ENCODE measurements around the gene SEC14L3. TPM values are rescaled to one million over a fixed set of nuclear protein-coding genes. Genes with fewer than 3 reads are reported as not detected.

The SEC14L3 gene
- total RNA-seq, 1 donor from 2014 or later = not detected

GRCh38 chr22:30423959-30424533 is 47.8 kb downstream of the SEC14L3 start:
- DNase-seq (ENCODE audit: low read depth in 2 of 2) = peak; percentile 99 to 100

GRCh38 chr22:30423301-30423958 is 48.4 kb downstream of the SEC14L3 start:
- peak in 1 of 2 donors; percentile 57 for DNase-seq (ENCODE audit: low read depth in 2 of 2)

GRCh38 chr22:30422481-30423300 is 49.1 kb downstream of the SEC14L3 start:
- DNase-seq (ENCODE audit: low read depth in 2 of 2) = peak; percentile 24 to 83

- peak; percentile 58 to 92 for DNase-seq (ENCODE audit: low read depth in 2 of 2)
Observed at GRCh38 chr22:30421695-30422480, 49.9 kb downstream of the SEC14L3 start.

GRCh38 chr22:30420347-30421125 is 51.3 kb downstream of the SEC14L3 start:
- peak; percentile 88 to 92 for DNase-seq (ENCODE audit: low read depth in 2 of 2)

- DNase-seq (ENCODE audit: low read depth in 2 of 2) = no peak
Observed at GRCh38 chr22:30416837-30417236, 55.0 kb downstream of the SEC14L3 start.

GRCh38 chr22:30416403-30416802 is 55.4 kb downstream of the SEC14L3 start:
- DNase-seq (ENCODE audit: low read depth in 2 of 2) = no peak

- DNase-seq (ENCODE audit: low read depth in 2 of 2) = peak in 1 of 2 donors; percentile 19
Observed at GRCh38 chr22:30414525-30415047, 57.2 kb downstream of the SEC14L3 start.

GRCh38 chr22:30413745-30414524 is 57.9 kb downstream of the SEC14L3 start:
- no peak for DNase-seq (ENCODE audit: low read depth in 2 of 2)

GRCh38 chr22:30413001-30413400 is 58.8 kb downstream of the SEC14L3 start:
- no peak for DNase-seq (ENCODE audit: low read depth in 2 of 2)

GRCh38 chr22:30411780-30412179 is 60.0 kb downstream of the SEC14L3 start:
- DNase-seq (ENCODE audit: low read depth in 2 of 2) = no peak

Other genes starting within 250 kb of the SEC14L3 start
- gene LIF, start 225.3 kb downstream of the SEC14L3 start, total RNA-seq = 0.20 and 0.22 TPM in 2 replicates
- not detected in 2 replicates for gene OSM, start 205.2 kb downstream of the SEC14L3 start, total RNA-seq
- gene CASTOR1, start 182.5 kb downstream of the SEC14L3 start, total RNA-seq = 5.0 and 6.5 TPM in 2 replicates
- gene TBC1D10A, start 145.1 kb downstream of the SEC14L3 start, total RNA-seq = 5.9 and 8.9 TPM in 2 replicates
- gene SF3A1, start 115.1 kb downstream of the SEC14L3 start, total RNA-seq = 14.6 and 15.5 TPM in 2 replicates
- gene CCDC157, start 115.0 kb downstream of the SEC14L3 start, total RNA-seq = 1.1 and 1.4 TPM in 2 replicates
- gene RNF215, start 84.6 kb downstream of the SEC14L3 start, total RNA-seq = 12.0 and 23.8 TPM in 2 replicates
- 7.8 and 8.1 TPM in 2 replicates for gene SEC14L2, start 75.0 kb downstream of the SEC14L3 start, total RNA-seq
- 17.7 and 24.0 TPM in 2 replicates for gene MTFP1, start 46.2 kb downstream of the SEC14L3 start, total RNA-seq
- not detected in 2 replicates for gene SEC14L4, start 33.7 kb upstream of the SEC14L3 start, total RNA-seq
- gene SEC14L6, start 74.7 kb upstream of the SEC14L3 start, total RNA-seq = not detected in 2 replicates
- gene GAL3ST1, start 102.6 kb upstream of the SEC14L3 start, total RNA-seq = under 0.01 TPM in 1 of 2 replicates, not detected in the other
- gene PES1, start 119.9 kb upstream of the SEC14L3 start, total RNA-seq = 56.2 and 61.1 TPM in 2 replicates
- 9.5 and 29.9 TPM in 2 replicates for gene TCN2, start 135.2 kb upstream of the SEC14L3 start, total RNA-seq
- gene SLC35E4, start 163.8 kb upstream of the SEC14L3 start, total RNA-seq = 17.2 and 22.8 TPM in 2 replicates
- 8.3 and 8.9 TPM in 2 replicates for gene DUSP18, start 195.9 kb upstream of the SEC14L3 start, total RNA-seq
- gene OSBP2, start 222.9 kb upstream of the SEC14L3 start, total RNA-seq = 10.5 and 15.9 TPM in 2 replicates

Data from lung microvascular endothelial cell (primary cell).